ENCODE results near the gene HSPG2.
A peak's percentile ranks its signal among the peaks of the same experiment; 100 is the strongest.
"Not testable (repeated sequence)": the region's sequence is repeated elsewhere in the genome, so short reads cannot be mapped to it uniquely, and the experiment has no call there.

The HSPG2 gene

DNA sequence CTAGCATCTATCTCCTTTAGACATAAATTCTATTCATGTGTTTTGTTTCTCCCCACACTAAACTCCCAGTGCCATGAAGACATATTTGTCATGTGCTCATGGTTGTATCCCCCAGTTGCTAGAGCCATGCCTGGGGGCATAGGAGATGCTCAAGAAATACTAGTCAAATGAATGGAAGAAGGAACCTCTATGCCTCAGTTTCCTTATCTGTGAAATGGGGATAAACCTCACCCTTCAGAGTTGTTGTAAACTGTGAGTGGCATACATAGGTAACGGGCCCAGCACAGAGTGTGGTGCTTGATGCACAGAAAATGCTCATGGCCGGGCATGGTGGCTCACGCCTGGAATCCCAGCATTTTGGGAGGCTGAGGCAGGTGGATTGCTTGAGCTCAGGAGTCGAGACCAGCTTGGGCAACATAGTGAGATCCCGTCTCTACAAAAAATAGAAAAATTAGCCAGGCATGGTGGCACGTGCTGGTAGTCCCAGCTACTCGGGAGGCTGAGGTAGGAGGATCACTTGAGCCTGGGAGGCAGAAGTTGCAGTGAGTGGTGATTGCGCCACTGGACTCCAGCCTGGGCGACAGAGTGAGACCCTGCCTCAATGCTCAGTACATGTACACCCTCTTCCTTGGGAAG is 116.4 kb downstream of the HSPG2 start:
- no peak for DNase-seq

DNA sequence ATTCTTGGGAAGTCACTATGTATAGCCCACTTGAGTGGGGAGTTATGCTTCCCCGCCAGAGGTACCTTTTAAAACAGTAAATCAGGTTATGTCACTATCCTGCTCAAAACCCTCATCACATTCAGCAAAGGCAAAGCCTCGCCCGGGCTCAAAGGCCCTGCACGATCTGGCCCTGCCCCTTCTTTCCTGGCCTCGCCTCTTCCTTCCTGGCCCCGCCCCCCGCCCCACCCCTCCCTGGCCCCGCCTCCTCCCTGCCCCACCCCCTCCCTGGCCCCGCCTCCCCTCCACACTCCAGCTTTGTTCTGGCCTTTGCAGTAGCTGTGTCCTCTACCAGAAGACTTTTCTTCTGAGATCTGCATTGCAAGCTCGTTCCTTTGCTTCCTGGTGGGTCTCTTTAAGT is 118.5 kb downstream of the HSPG2 start:
- peak; percentile 23 for DNase-seq

DNA sequence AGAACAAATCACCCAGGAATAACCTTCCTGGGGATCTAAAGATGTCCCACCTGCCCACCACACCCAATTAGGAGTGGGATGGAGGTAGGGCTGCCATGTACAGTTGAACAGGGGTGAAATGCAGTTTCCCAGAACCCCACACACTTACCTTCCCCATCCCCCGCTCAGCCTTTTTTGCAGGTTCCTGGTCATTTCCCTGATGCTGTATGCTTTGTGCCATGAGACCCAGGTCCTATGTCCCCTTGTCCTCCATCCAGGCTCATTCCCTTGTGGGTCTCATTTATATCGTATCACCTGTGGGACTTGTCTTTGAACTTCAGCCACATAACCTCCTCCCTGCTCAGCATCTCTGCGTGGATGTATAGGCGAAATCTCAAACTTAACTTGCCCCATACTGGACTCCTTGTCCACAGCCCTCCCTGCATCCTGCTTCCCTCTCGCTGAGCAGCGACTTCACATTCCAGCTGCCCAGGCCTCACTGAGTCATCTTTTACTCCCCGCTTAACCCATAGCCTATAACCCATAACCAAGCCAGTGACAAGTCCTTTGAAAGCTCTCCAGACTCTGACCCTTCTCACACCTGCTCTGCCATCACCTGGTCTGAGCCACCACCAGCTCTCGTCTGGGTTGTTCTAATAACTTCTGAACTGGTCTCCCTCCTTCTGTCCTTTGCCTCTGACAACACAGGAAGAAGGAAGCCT is 120.4 kb downstream of the HSPG2 start:
- DNase-seq = peak; percentile 84

DNA sequence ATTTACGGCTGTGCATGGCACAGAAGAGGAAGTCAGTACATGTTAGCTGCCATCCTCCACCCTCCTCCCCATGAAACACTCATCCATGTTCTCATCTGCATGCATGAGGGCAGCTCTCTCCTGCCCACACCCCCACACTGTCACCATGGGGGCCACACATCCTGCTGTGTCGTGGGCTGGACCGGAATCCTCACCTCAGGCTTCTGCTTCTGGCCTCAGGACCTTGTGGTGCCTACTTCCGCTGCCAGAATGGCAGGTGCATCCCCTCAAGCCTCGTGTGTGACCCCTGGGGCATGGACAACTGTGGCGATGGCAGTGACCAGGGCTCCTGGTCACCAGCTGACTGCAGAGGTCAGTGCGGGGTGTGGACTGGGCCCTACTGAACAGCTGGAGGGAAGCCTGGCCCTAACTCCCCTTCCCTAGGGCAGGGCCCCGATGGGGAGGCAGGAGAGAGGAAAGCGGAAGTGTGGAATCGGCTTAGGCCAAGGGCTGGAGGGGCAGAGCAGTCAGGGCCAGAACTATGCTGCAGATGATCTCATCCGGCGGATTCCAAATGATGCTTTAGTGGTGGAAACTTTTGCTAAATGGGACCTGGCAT is 121.3 kb downstream of the HSPG2 start:
- DNase-seq = no peak

DNA sequence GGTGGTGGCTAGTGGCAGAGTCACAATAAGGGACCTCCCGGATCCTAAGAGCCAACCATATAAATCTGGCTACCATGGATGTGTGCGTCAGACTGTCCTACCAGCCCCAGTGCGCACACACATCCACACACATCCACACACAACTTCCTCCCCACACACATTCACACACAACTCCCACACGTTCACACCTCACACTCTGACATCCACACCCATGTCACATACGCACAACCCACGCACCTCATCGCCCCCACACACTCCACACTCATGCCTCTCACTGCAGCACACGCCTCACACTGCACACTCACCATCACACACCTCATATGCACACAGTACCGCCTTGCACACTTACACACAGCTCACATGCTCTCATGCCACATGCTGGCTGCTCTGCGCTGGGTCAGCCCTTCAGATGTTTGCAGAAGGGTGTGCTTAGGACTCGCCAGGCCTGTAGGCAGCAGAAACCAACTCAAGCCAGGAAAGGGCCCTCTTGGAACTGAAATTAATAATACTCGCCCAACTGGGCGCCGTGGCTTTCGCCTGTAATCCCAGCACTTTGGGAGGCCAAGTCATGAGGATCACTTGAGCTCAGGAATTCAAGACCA is 122.0 kb downstream of the HSPG2 start:
- no peak for DNase-seq

- no peak for DNase-seq
Measured at GRCh38 chr1:21814241-21814918, 122.7 kb downstream of the HSPG2 start.

DNA sequence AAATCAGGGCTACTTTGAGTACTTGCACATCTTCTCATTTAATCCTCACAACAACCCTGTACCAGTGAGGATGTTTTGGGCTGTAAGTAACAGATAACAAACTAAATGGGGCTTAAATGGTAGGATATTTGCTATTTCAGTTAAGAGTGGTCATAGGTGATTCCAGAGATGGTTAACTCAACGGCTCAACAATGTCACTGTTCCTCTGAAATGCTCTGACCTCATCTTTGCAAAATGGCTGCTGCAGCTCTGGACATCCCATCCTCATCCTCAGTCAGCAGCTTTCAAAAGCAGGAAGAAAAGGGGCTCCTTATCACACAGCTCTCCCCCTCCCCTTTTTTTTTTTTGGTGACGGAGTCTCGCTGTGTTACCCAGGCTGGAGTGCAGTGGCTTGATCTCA is 123.6 kb downstream of the HSPG2 start:
- DNase-seq = no peak

DNA sequence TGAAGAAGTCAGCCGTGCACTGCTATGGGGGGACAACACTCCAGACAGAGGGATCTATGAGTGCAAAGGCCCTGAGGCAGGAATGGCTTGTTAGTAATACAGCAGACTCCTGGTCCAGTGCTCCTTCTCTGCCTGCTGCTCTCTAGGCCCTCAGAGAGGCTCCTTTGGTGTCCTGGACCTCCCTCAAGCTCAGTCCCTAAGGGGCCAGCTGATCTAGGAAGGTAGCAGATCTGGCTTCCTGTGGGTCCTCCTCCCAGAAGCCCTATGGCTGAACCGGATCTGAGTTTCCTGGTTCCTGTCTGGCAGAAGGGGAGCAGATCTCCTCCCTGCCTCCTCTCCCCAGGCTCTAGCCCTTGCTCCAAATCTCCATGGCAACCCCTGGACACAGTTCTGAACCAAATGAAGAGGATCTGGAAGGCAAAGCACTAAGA is 125.2 kb downstream of the HSPG2 start, which contains the start of gene LDLRAD2:
TSS of gene LDLRAD2 (plus strand) at position 391 of the 431 bp plus-strand sequence. CDS start 187 bp downstream, outside the sequence.
- no peak for DNase-seq

DNA sequence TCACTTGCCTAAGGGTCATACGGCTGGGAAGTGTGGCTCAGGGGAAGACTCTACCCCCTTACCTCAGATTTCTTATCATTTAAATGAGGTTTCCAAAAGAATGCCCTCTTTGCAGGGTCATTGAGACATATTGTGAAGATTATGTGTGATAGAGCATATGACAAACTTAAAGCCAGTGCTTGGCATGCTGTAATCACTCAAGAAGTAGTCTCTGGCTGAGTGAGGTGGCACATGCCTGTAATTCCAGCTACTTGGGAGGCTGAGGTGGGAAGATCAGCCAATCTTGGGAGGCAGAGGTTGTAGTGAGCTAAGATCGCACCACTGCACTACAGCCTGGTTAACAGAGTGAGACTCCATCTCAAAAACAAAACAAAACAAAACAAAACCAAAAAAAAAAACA is 132.6 kb downstream of the HSPG2 start:
- no peak for DNase-seq

GRCh38 chr1:21801100-21801499 is 136.0 kb downstream of the HSPG2 start:
- DNase-seq = peak; percentile 39

DNA sequence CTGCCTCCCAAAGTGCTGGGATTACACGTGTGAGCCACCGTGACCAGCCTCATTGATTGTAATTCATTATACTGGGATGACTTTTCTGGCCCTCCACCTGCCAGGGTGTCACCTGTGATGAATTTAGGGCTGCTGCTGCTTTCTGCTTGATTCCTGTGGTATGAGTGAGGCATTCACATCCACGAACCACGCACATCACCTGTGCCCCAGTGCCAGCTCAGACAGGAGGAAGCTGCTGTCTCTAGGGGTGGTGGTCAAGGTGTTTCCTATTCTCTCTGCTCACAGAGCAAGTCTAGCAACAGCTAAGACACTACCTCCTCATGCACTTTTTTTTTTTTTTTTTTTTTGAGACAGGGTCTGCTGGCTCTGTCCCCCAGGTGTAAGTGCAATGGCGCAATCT is 137.4 kb downstream of the HSPG2 start:
- DNase-seq = no peak

- no peak for DNase-seq
Measured at GRCh38 chr1:21795075-21795474, 142.0 kb downstream of the HSPG2 start.

GRCh38 chr1:21794656-21795055 is 142.5 kb downstream of the HSPG2 start:
- no peak for DNase-seq

DNA sequence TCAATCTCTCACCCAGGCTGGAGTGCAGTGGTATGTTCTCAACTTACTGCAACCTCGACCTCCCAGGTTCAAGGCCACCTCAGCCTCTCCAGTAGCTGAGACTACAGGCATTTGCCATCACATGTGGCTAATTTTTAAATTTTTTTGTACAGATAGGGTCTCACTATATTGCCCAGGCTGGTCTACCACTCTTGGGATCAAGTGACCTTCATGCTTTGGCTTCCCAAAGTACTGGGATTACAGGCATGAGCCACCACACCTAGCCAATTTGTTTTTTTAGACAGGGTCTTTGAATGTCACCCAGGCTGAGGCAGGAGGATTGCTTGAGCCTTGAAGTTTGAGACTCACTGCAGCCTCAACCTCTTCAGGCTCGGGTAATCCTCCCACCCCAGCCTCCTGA is 144.0 kb downstream of the HSPG2 start:
- DNase-seq = no peak

GRCh38 chr1:21786640-21787039 is 150.5 kb downstream of the HSPG2 start:
- no peak for DNase-seq

DNA sequence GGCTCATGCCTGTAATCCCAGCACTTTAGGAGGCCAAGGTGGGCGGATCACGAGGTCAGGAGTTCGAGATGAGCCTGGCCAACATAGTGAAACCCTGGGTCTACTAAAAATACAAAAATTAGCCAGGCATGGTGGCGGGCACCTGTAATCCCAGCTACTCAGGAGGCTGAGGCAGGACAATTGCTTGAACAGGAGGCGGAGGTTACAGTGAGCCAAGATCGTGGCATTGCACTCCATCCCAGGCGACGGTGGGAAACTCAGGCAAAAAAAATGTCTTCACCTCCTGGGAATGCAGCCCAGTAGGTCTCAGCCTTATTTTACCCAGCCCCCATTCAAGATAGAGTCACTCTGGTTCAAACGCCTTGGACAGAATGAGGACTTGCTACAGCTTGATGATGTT is 151.3 kb downstream of the HSPG2 start:
- not testable (repeated sequence) for DNase-seq

GRCh38 chr1:21783679-21784603 is 153.2 kb downstream of the HSPG2 start:
- no peak for DNase-seq

DNA sequence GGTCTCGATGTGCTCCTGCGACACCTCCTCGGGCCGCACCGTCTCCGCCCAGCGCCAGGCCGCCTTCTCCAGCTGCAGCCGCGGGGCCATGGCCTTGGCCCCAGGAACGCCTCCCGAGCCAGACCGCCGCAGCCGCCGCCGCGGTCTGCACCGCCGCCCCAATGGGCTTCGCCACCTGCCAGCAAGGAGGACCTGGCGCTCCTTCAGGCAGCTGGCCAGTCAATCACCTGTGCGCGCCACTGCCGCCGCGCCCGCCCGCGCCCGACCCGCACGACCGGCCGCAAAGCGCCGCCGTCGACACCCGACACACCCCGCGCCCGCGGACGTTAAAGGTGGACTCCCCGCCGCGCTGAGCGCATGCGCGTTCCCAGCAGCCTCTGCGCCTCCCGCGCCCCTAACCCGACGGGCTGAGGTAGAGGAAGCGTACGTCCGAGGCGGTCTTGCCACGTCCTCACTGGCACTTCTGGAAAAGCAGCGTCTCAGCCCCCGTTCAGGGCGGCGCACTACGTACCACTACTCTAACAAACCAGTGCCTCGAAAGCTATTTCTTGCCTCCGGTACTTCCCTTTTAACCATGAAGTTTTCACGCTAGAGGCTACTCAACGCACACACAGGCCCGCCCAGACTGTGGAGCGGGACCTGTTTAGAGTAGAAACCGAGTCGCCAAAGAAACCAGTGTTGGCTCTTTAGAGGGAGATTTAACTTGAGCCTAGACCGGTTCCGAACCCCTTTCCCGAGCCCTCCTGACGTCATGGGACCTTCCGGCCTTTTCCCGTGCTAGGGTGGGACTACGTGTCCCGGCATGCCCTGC is 154.0 kb downstream of the HSPG2 start, which contains the start of gene USP48:
TSS of gene USP48 (minus strand) at position 282 of the 811 bp plus-strand sequence. CDS start at position 90, 192 bp downstream.
- DNase-seq = peak; percentile 97

DNA sequence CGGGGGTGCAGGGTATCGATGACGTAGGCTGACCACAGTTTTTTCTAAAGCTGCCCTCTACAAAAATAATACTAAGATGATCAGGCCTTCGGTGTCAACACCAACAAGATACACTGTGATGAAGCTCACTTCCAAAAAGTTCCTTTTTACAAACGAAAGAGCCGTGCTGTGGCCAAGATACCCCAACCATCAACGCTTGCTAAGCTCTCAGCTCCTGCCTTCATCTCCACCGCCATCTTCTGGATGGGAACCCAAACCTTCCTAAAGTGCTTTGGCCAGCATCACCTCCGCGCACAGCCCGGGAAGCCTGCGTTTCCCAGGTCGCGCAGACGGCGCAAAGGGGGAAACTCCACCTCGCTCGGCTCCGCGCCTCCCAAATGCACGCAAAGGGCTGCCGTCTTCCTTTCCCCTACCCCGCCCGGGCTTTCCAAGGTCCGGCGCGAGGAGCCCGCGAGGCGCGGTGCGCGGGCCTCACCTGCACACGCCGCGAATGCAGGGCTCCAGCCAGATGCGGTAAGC is 154.7 kb downstream of the HSPG2 start:
- DNase-seq = peak; percentile 61

- DNase-seq = peak; percentile 58
Measured at GRCh38 chr1:21781815-21782348, 155.2 kb downstream of the HSPG2 start.
